ENCODE results near the gene SAMSN1.

The SAMSN1 gene

DNA sequence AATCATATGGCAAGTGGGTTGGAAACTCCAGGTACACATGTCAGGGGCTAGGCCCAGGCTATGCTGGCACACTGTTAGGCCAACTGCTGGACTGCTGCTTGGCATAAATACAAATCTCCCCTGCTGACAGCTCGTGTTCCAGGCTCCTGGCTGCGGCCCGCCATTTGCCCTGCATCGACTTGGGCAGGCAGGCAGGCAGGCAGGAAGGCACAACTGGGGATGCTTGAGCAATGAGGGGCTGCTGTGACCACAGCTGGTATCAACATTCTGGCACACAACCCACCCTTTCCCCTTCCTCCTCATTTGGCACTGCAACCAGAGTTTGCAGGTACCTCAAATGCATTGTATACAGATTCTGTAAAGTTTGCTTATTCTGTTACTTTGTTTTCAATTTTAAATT, 53.2 kb downstream of the SAMSN1 start:
- CTCF ChIA-PET = no interaction called here
- no peak for DNase-seq (ENCODE audit: low spot score)
- POLR2A ChIA-PET (ENCODE audit: low non-redundant PET) = no interaction called here
- no peak overlapping the region for H3K27ac ChIP-seq
- no peak for TF ChIP-seq CTCF (conservative IDR thresholded peaks at IDR 0.05; ENCODE audit: low read depth)

DNA sequence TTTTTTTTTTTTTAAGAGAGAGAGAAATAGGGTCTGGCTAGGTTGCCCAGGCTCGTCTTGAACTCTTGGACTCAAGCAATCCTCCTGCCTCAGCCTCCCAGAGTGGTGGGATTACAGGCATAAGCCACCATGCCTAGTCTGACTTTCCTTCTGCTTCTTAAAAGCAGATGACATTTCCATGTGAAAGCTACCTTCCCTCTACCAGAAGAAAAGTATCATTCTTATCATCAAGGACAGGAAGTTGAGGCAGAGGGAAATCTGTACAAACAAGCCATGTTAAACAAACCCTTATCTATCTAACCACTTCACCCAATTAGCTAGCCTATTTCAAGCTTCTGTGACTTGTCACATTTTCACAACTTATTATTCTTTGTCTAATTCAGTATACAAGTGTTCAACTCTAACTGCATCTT, 54.8 kb downstream of the SAMSN1 start:
- no peak for DNase-seq (ENCODE audit: low spot score)
- TF ChIP-seq CTCF (conservative IDR thresholded peaks at IDR 0.05; ENCODE audit: low read depth) = no peak
- CTCF ChIA-PET = no interaction called here
- no peak overlapping the region for H3K27ac ChIP-seq
- POLR2A ChIA-PET (ENCODE audit: low non-redundant PET) = no interaction called here

DNA sequence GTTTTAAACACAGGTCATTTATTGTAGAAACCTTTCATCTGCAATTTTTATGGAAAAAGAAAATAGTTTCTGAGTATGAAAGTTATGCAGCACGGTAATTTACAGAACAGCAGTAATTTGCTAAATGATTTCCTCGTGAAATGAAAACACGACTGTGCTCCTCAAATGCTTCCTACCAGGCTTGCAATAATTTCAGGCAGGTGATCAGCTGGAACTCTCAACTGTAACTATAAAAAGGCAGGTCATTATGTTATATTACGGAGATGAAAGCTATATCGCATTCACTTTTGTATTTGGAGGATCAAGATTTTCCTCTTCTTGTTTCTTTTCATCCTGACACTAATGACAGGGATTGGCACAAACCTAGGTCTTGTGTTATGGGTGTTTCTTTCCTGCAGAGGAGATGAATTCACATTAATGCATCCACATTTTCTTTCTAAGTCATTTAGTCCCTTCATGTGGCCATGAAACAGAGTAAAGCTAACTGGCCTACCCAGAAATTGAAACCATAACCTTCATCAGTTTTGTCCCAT, 57.4 kb downstream of the SAMSN1 start:
- no peak overlapping the region for H3K27ac ChIP-seq
- TF ChIP-seq CTCF (conservative IDR thresholded peaks at IDR 0.05; ENCODE audit: low read depth) = no peak
- ChIA-PET CTCF (no interaction called here), POLR2A (ENCODE audit: low non-redundant PET) (no interaction called here)
- no peak for DNase-seq (ENCODE audit: low spot score)

DNA sequence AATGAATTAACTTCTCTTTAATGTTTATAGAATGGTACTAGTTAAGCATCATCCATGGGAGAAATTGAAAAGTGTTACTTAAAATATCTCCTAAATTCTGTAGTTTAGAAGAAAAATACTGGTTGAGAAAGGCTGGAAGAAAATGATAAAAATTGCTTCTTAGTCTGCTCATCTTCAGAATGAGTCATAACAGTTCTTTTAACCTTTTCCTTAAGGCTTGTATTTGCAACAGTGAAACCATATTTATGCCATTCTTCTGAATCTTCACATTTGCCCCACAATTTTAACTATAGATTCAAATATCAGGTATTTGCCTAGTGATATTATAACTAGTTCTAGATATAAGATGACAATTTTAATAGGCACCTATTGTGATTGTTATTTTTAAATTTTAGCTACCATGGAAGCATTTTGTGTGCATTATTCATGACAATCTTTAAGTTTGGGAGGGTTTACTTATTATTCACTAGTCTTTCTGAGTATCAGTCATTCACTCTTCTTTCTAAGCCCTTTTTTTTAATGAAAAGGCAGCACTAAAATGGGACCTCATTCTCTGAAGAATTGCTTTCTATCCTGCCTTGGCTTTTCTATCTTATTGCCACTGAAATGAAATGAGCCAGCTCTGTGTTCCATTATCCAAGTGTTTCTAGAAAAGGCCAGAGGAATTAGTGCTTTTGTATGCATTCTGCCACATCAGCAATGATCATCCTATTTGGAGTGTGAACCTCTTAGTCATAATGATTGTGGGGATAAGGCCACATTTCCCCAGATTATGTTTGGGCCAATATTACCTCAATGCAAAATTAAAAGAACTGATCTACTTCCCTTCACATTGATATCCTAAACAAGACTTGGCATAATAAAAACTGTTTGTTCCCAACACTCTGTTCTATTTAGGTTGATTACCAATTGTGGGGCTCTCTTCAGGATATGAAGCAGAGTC, 58.4 kb downstream of the SAMSN1 start:
- CTCF ChIA-PET = no interaction called here
- TF ChIP-seq CTCF (conservative IDR thresholded peaks at IDR 0.05; ENCODE audit: low read depth) = no peak
- H3K27ac ChIP-seq = no peak overlapping the region
- POLR2A ChIA-PET (ENCODE audit: low non-redundant PET) = no interaction called here
- DNase-seq (ENCODE audit: low spot score) = no peak

- no peak for DNase-seq (ENCODE audit: low spot score)
- ChIA-PET POLR2A (ENCODE audit: low non-redundant PET) (no interaction called here), CTCF (no interaction called here)
- no peak overlapping the region for H3K27ac ChIP-seq
- TF ChIP-seq CTCF (conservative IDR thresholded peaks at IDR 0.05; ENCODE audit: low read depth) = no peak
These were observed 59.2 kb downstream of the SAMSN1 start for GRCh38 chr21:14486869-14487268.

DNA sequence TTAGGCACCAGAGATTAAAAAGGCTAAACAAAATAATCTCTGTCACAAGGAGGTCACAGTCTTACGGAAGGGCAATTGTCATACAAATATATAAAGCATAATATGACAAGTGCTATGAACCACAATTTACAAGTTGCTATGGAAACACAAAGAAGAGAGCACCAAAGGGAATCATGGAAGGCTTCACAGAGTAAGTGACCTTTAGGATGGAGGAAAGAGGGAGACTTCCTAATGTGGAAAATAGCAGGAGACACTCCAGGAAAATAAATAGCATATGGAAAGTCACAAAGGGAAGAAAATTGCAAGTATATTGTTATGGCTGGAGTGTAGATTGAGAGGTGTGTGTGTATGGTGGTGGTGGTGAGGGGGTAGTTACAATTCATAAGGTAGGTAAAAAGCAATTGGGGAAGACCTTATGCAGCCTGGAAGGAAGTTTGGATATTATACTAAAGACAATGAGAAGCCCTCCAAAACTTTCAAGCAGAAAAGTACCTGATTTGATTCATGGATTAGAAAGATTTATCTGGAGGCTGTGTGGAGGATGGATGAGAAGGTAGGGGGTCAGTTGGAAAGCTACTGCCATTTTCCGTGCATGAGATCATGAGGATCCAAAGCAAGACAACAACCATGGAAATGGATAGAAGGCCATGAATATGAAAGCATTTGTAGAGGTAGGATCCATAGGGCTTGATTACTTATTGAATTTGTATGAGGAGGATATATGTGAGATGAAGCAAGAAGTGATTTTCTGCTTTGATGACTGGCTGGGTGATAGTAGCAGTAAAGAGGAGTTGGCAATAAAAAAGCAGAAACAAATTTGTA, 61.7 kb downstream of the SAMSN1 start:
- ChIA-PET CTCF (no interaction called here), POLR2A (ENCODE audit: low non-redundant PET) (no interaction called here)
- no peak for DNase-seq (ENCODE audit: low spot score)
- TF ChIP-seq CTCF (conservative IDR thresholded peaks at IDR 0.05; ENCODE audit: low read depth) = no peak
- H3K27ac ChIP-seq = no peak overlapping the region

Data from RWPE1 (cell line).